C4-2B (cell line): ENCODE data around the gene MYO1E.

Source experiments
- H3K27ac ChIP-seq: fragments of 450-650 bp; 2 replicates; pipeline ENCODE4 v1.5.1; 2017
- CTCF ChIP-seq: fragments of 450-650 bp; conservative IDR thresholded peaks from 2 replicates; pipeline ENCODE4 v1.5.1; 2017; ENCODE audit warnings: mild to moderate bottlenecking
- ZFX ChIP-seq: fragments of 450-650 bp; IDR thresholded peaks from 2 replicates; pipeline ENCODE4 v1.6.1; 2017

The MYO1E gene

GRCh38 chr15:59279023-59279422, 93.6 kb downstream of the MYO1E start:
- H3K27ac ChIP-seq, result no peak overlapping the region
- TF ChIP-seq CTCF (no peak), ZFX (no peak)

GRCh38 chr15:59278120-59278519, 94.6 kb downstream of the MYO1E start:
- no peak overlapping the region for H3K27ac ChIP-seq
- TF ChIP-seq CTCF (no peak), ZFX (no peak)

GRCh38 chr15:59276225-59277178, 96.2 kb downstream of the MYO1E start:
- TF ChIP-seq ZFX (no peak), CTCF (no peak)
- no peak overlapping the region; the same call in 1 of the 2 replicates for H3K27ac ChIP-seq

GRCh38 chr15:59274126-59274970, 98.3 kb downstream of the MYO1E start:
- TF ChIP-seq CTCF (no peak), ZFX (no peak)
- no peak overlapping the region for H3K27ac ChIP-seq

GRCh38 chr15:59273234-59273633, 99.4 kb downstream of the MYO1E start:
- no peak overlapping the region for H3K27ac ChIP-seq
- no peak for TF ChIP-seq CTCF
- TF ChIP-seq ZFX, result no peak

GRCh38 chr15:59271595-59272201, 101.0 kb downstream of the MYO1E start:
- TF ChIP-seq ZFX, result no peak
- TF ChIP-seq CTCF, result no peak
- no peak overlapping the region for H3K27ac ChIP-seq
